SK-N-MC (cell line): ENCODE measurements around the gene LYPD4.

Experiments
- DNase-seq: peaks from one replicate; pipeline ENCODE4 v3.0.0-alpha.2; 2011; ENCODE audit warnings: low read depth, low spot score
- H3K27ac ChIP-seq: fragments of 200-600 bp; sonication (generic); 2 replicates; pipeline ENCODE4 v1.5.1; 2016; ENCODE audit warnings: mixed run types
- H3K36me3 ChIP-seq: fragments of 200-600 bp; sonication (generic); 2 replicates; pipeline ENCODE4 v1.6.1; 2017; ENCODE audit warnings: antibody characterized with exemption, low read length, mixed read lengths; ENCODE audit not compliant: insufficient read depth
- H3K4me3 ChIP-seq: fragments of 200-600 bp; sonication (generic); 2 replicates; pipeline ENCODE4 v1.5.1; 2016
- H3K9ac ChIP-seq: fragments of 200-600 bp; sonication (generic); 2 replicates; pipeline ENCODE4 v1.8.0; 2017; ENCODE audit warnings: mixed run types, mixed read lengths; ENCODE audit not compliant: insufficient read length
- H3K9me3 ChIP-seq: fragments of 200-600 bp; sonication (generic); 2 replicates; pipeline ENCODE4 v1.6.1; 2017; ENCODE audit warnings: low read depth, mild to moderate bottlenecking, antibody characterized with exemption, low read length, moderate library complexity, mixed read lengths
- EZH2 ChIP-seq: fragments of 200-600 bp; sonication (generic); IDR thresholded peaks from one replicate; pipeline ENCODE4 v1.6.1; 2017; ENCODE audit warnings: antibody characterized with exemption
- FOXP2 ChIP-seq: optimal IDR thresholded peaks from 2 replicates; pipeline ENCODE3; 2011; ENCODE audit warnings: mild to moderate bottlenecking, moderate library complexity; ENCODE audit not compliant: insufficient read depth; ENCODE audit errors: extremely low read length, control extremely low read depth
- POLR2AphosphoS5 ChIP-seq: IDR thresholded peaks from 2 replicates; pipeline ENCODE4 v1.6.1; 2012; ENCODE audit warnings: mild to moderate bottlenecking, low read depth, low read length, borderline replicate concordance

LYPD4 gene

DNA sequence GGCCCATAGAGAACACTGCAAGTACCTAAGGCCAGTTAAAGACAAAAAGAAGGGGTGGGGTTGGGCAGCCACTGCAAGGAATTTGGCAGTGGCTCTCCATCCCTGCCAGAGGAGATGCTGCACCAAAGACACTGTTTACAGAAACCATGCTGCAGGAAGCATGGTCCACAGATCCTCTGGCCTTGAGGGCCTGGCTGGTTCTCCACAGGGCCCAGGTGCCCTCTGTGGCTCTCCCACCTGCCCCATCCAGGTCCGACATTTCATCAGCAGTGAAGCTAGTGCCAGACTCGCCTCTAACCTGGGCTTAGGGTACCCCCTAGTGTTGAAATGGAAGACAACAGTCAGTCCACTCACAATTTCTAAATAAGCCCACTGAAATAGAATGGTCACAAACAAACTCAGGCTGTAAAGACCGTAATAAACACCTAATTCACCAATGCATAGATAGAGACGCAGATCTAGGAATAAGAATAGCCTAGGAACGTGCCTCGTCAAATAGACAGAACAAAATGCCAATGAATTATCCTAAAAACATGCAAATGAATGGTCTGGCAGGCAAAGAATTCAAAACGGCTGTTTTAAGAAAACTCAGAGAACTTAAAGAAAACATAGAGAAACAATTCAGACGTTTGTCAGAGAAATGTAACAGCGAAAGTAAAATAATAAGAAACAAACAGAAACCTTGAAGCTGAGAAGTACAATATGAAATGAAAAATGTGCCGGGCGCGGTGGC lies 23.3 kb downstream of the LYPD4 start:
- H3K9ac ChIP-seq = no peak overlapping the region
- no peaks in the 10 kb centered on the region for H3K9me3 ChIP-seq
- TF ChIP-seq POLR2AphosphoS5 (no peak), EZH2 (no peak), FOXP2 (no peak)
- peak; percentile 16 for DNase-seq
- no peak overlapping the region for H3K4me3 ChIP-seq
- H3K36me3 ChIP-seq = no peaks in the 10 kb centered on the region
- H3K27ac ChIP-seq = no peak overlapping the region

DNA sequence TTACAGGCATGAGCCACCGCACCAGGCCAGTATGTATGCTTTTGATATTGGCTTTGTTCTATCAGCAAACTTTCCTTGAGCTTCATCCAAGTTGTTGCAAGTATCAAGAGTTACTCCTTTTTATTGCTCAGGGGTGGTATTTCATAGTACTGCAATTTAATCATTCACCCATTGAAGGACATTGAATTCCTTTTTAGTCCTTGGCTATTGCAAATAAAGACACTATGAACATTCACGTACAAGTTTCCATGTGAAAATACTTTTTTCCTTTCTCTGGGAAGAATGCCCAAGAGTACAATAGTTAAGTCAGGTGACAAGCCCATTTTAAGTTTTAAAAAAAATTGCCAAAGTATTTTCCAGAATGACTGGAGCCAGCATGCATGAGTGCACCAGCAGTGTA lies 27.7 kb downstream of the LYPD4 start:
- H3K27ac ChIP-seq = no peak overlapping the region
- H3K9ac ChIP-seq = no peak overlapping the region
- no peaks in the 10 kb centered on the region for H3K36me3 ChIP-seq
- no peak for DNase-seq
- H3K9me3 ChIP-seq = no peaks in the 10 kb centered on the region
- TF ChIP-seq FOXP2 (no peak), POLR2AphosphoS5 (no peak), EZH2 (no peak)
- no peak overlapping the region for H3K4me3 ChIP-seq

DNA sequence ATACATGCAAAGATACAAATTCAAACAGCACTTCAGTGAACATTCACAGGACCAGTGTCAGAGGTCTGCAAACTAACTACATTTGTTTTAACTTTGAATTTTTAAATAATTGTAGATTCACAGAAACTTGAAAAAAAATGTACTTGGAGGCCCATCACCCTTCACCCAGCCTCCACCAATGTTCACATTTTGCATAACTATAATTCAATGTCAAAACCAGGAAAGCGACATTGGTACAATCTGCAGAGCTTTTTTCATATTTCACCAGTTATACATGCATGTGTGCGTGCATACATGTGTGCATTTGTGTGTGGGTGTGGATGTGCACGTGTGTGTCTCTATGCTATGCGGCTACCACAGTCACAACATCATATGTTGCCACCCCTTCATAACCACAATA lies 29.2 kb downstream of the LYPD4 start:
- no peaks in the 10 kb centered on the region for H3K36me3 ChIP-seq
- H3K4me3 ChIP-seq = no peak overlapping the region
- no peak overlapping the region for H3K27ac ChIP-seq
- no peaks in the 10 kb centered on the region for H3K9me3 ChIP-seq
- TF ChIP-seq POLR2AphosphoS5 (no peak), FOXP2 (no peak), EZH2 (no peak)
- H3K9ac ChIP-seq = no peak overlapping the region
- DNase-seq = no peak

- Histone ChIP-seq H3K4me3 (no peak overlapping the region), H3K36me3 (no peaks in the 10 kb centered on the region), H3K27ac (no peak overlapping the region), H3K9me3 (no peaks in the 10 kb centered on the region), H3K9ac (no peak overlapping the region)
- no peak for DNase-seq
- no peak for TF ChIP-seq EZH2
- TF ChIP-seq POLR2AphosphoS5 = no peak
- TF ChIP-seq FOXP2 = no peak
These were observed 30.6 kb downstream of the LYPD4 start for GRCh38 chr19:41813911-41814310.

DNA sequence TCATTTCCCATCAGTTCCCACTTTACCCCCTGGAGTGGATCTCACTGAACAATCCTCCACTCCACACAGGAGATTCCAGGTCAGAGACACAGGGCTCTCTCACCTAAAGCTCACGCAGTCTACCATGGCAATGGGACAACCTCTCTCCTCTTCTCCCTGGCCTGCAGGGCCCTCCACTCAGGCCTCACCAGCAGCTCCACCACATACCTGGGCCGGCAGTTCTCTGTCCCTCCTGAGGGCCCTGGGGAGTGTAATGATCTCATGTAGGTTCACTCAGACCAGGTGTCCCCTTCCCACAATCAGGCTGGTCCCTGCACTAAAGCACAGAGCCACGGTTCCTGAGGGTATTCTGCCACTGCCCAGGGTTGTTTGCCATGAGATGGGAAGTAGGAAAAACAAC lies 32.5 kb downstream of the LYPD4 start:
- H3K27ac ChIP-seq = no peak overlapping the region
- TF ChIP-seq FOXP2 = no peak
- no peak for TF ChIP-seq EZH2
- TF ChIP-seq POLR2AphosphoS5 = no peak
- no peaks in the 10 kb centered on the region for H3K9me3 ChIP-seq
- H3K36me3 ChIP-seq = no peaks in the 10 kb centered on the region
- no peak for DNase-seq
- H3K9ac ChIP-seq = no peak overlapping the region
- no peak overlapping the region for H3K4me3 ChIP-seq

GRCh38 chr19:41811036-41811435 lies 33.4 kb downstream of the LYPD4 start:
- no peak overlapping the region for H3K9ac ChIP-seq
- H3K4me3 ChIP-seq = no peak overlapping the region
- no peaks in the 10 kb centered on the region for H3K9me3 ChIP-seq
- DNase-seq = no peak
- no peak overlapping the region for H3K27ac ChIP-seq
- TF ChIP-seq EZH2 (no peak), FOXP2 (no peak), POLR2AphosphoS5 (no peak)
- H3K36me3 ChIP-seq = no peaks in the 10 kb centered on the region

- no peak overlapping the region for H3K9ac ChIP-seq
- DNase-seq = no peak
- H3K4me3 ChIP-seq = no peak overlapping the region
- no peak overlapping the region for H3K27ac ChIP-seq
- H3K36me3 ChIP-seq = no peaks in the 10 kb centered on the region
- no peaks in the 10 kb centered on the region for H3K9me3 ChIP-seq
- no peak for TF ChIP-seq FOXP2
- TF ChIP-seq EZH2 = no peak
- TF ChIP-seq POLR2AphosphoS5 = no peak
These were observed 34.2 kb downstream of the LYPD4 start for GRCh38 chr19:41810301-41810700.

- no peak overlapping the region for H3K4me3 ChIP-seq
- TF ChIP-seq POLR2AphosphoS5 (no peak), EZH2 (no peak), FOXP2 (no peak)
- H3K9me3 ChIP-seq = no peaks in the 10 kb centered on the region
- DNase-seq = no peak
- H3K9ac ChIP-seq = no peak overlapping the region
- H3K27ac ChIP-seq = no peak overlapping the region
- no peaks in the 10 kb centered on the region for H3K36me3 ChIP-seq
These were observed 35.6 kb downstream of the LYPD4 start for GRCh38 chr19:41808663-41809566.

GRCh38 chr19:41807176-41807575 lies 37.3 kb downstream of the LYPD4 start:
- no peak for DNase-seq
- H3K4me3 ChIP-seq = no peak overlapping the region
- H3K9me3 ChIP-seq = no peaks in the 10 kb centered on the region
- H3K36me3 ChIP-seq = no peaks in the 10 kb centered on the region
- no peak overlapping the region for H3K9ac ChIP-seq
- no peak for TF ChIP-seq FOXP2
- no peak for TF ChIP-seq POLR2AphosphoS5
- no peak for TF ChIP-seq EZH2
- H3K27ac ChIP-seq = no peak overlapping the region
